ENCODE measurements around the gene STAT5A.

DNA sequence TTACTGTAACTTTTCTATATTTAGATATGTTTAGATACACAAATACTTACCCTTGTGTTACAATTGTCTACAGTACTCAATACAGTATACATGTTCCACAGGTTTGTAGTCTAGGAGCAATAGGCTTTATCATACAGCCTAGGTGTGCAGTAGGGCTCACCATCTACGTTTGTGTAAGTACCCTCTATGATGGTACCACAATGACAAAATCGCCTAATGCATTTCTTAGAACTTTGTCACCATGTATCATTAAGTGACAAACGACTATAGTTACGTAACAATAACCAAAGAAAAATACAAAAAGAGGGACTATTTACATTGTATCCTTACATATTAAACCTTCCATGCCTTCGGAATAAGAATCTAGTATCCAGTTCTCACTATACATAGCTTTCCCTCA lies 20.1 kb upstream of the STAT5A start:
- TF ChIP-seq, protein P1, sequence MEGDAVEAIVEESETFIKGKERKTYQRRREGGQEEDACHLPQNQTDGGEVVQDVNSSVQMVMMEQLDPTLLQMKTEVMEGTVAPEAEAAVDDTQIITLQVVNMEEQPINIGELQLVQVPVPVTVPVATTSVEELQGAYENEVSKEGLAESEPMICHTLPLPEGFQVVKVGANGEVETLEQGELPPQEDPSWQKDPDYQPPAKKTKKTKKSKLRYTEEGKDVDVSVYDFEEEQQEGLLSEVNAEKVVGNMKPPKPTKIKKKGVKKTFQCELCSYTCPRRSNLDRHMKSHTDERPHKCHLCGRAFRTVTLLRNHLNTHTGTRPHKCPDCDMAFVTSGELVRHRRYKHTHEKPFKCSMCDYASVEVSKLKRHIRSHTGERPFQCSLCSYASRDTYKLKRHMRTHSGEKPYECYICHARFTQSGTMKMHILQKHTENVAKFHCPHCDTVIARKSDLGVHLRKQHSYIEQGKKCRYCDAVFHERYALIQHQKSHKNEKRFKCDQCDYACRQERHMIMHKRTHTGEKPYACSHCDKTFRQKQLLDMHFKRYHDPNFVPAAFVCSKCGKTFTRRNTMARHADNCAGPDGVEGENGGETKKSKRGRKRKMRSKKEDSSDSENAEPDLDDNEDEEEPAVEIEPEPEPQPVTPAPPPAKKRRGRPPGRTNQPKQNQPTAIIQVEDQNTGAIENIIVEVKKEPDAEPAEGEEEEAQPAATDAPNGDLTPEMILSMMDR (optimal IDR thresholded peaks at IDR 0.05 in 1 of 3, IDR thresholded peaks at IDR 0.05 in 1 of 3, conservative IDR thresholded peaks at IDR 0.05 in 1 of 3; ENCODE audit: extremely low read depth in 1 of 3, insufficient read depth in 2 of 3, low read length in 3 of 3) = no peak
- no peak for TF ChIP-seq EZH2 (IDR thresholded peaks at IDR 0.05; ENCODE audit: low read length)
